ENCODE measurements around the gene SMG9.

DNA sequence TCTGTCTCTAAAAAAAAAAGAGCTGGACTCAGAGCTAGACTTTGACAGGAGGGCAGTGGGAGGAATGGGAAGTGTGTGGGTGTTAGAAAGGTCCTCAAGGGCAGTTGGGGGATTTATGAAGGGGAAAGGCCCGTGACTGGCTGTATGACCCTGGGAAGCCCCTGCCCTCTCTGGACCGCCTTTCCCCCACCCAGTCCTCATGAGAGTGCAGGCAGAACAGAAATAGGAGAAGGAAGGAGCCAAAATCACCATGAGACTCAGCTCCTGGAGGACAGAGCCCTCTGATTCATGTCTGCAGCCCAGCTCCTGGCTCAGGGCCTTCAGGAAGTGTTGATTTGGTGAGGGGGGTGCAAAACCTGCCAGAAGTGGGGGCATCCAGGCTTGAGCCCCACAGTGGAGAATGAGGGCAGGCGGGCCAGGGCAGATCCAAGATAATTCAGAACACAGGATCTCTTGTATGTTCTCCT lies 8.7 kb upstream of the SMG9 start:
- TF ChIP-seq, protein P1, sequence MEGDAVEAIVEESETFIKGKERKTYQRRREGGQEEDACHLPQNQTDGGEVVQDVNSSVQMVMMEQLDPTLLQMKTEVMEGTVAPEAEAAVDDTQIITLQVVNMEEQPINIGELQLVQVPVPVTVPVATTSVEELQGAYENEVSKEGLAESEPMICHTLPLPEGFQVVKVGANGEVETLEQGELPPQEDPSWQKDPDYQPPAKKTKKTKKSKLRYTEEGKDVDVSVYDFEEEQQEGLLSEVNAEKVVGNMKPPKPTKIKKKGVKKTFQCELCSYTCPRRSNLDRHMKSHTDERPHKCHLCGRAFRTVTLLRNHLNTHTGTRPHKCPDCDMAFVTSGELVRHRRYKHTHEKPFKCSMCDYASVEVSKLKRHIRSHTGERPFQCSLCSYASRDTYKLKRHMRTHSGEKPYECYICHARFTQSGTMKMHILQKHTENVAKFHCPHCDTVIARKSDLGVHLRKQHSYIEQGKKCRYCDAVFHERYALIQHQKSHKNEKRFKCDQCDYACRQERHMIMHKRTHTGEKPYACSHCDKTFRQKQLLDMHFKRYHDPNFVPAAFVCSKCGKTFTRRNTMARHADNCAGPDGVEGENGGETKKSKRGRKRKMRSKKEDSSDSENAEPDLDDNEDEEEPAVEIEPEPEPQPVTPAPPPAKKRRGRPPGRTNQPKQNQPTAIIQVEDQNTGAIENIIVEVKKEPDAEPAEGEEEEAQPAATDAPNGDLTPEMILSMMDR (IDR thresholded peaks at IDR 0.05): no peak
- TF ChIP-seq POLR2A (IDR thresholded peaks at IDR 0.05) (no peak), EP300 (IDR thresholded peaks at IDR 0.05) (no peak)

Measured in tibial nerve (tissue), 4 donors.